OCI-M1 (cell line): Measurements from ENCODE around the gene KCNE1.
A peak's percentile ranks its signal among the peaks of the same experiment; 100 is the strongest.
"Not testable (repeated sequence)": the region's sequence is repeated elsewhere in the genome, so short reads cannot be mapped to it uniquely, and the experiment has no call there.

ENCODE experiments used
- DNase-seq: peaks from one replicate; lab custom pipeline; 2025; lab: John Stamatoyannopoulos, UW

The KCNE1 gene

DNA sequence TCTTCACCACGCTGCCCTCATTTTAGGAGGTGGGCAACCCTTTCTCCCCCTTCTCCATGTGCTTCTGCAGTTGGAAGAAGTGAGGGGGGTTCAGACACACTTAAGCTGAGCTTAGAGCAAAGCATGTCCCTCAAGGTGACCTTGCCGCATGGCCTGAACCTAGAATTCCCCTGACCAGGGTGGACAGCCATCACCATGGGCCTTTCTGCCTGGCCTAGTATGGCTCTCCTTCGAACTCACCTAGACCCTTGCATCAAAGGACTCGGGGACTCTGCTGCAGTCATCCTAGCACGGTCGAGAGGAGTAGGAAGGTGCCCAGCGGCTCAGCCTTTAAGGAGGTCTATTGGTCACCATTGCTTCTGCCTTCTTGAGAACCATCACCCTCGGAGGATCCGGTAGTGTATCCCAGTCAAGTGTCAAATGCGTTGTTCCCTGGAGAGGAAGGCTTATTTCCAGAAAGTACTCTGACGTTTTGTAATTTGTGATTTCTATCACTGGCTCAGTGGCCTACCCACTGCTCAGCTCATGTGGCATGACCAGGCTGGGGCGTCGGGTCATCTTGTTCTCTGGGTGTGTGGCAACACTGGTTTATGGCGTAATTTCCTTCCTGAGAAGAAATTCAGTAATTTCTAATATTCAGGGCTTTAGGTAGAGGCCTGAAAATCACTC is at the start of gene KCNE1:
Gene KCNE1 (minus strand): TSS at position 424 of the 669 bp plus-strand sequence. CDS start 62,576 bp downstream, outside the sequence.
- DNase-seq, result no peak

GRCh38 chr21:34561806-34562205 is 49.8 kb upstream of the KCNE1 start:
- no peak for DNase-seq

- DNase-seq, result no peak
Observed at GRCh38 chr21:34560609-34561008, 48.6 kb upstream of the KCNE1 start.

GRCh38 chr21:34560021-34560420 is 48.0 kb upstream of the KCNE1 start:
- no peak for DNase-seq

DNA sequence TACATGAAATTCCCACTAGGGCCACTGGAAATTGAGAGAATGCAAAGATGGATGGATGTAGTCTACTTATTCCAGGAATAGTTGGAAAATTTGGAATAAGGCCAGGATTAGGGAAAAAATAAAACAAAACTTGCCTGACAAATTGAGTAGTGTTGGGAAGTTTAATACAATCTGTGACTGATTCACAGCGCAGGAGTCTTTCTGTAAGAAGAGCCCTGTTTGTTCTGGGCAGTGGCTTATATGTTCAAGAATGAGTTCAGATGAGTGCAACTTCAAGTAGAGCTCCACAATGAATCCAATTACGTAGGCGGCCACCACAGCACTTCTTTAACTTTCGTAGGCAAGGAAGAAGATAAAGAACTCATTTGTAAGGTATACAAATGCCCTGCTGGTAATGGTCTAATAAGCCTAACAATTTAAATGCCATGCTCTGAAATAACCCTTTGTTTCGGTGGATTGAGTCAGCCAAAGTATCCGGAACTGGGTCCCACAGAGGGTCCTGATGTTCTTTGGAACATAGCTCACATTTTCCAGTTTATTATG is 47.1 kb upstream of the KCNE1 start:
- DNase-seq, result no peak

DNA sequence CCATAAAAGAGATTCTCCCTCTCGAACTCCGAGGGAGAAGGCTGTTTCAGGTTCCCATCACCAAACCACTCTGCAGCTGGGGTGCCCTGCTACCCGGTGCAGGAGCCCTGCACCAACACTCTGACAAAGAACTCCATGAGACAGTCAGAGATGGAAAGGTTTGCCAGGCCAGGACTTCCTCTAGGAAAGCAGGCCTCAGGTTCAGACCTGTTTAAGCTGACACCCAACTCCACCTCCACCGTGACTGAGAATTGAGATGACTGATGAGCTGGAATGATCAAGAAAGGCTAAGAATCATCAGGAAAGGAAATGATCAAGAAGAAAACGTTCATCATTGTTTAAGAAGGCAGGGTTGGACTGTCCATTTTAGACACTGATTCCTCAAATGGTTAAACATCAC is 46.2 kb upstream of the KCNE1 start:
- no peak for DNase-seq

DNA sequence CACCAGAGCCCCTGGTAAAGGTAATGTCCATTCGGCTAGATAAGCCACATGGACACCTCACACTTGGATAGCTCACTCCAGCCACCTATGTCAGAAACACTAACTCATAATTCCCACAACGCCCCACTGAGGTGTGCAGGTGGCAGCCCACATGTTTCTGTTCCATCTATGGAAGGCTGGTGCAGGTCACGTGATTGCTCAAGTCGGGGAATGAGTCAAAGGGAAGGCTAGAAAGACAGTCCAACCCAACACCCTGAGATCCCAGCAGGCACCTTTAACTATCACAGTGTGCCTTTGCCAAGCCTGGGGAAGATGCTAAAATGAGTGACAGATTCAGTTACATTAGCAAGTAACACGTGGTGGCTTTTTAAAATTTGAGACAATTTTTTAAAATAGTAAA is 45.3 kb upstream of the KCNE1 start:
- no peak for DNase-seq

GRCh38 chr21:34554670-34555069 is 42.7 kb upstream of the KCNE1 start:
- DNase-seq, result not testable (repeated sequence)

GRCh38 chr21:34554227-34554626 is 42.2 kb upstream of the KCNE1 start:
- no peak for DNase-seq

DNA sequence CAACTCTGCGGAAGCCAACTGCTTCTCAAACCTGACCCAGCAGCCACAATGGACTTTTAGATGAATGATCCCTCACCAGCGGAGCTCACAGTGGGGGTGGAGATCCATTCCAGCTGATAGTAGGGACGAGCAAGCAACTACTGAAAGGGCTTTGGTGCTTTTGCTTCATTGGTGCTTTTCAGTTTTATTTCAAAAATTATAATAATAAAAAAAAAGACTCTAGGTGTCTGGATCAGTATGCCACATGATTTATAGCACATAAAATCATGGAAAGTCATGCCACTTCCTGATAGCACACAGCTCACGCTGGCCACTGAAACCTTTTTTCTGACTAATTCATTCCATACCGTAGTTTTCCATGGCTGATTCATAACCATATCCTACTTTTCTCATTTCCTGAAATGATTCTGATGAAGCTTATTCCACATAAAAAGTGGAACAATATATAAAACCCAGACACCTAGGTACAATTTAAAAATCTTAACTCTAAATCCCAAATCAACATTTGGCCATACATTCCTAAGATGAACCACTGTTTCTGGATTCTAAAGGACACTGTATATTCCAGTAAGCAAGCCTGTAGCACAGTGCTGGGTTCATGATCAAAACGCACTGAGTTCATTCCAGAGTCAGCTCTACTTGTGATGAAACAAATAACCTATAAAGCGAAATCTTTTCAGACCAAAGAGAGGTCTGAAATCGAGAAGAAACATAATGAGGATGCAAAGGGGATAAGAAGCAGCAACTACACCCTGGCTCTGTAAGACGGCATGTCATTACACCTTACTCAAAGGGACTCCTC is 41.3 kb upstream of the KCNE1 start:
- no peak for DNase-seq

GRCh38 chr21:34552360-34553098 is 40.5 kb upstream of the KCNE1 start:
- no peak for DNase-seq

DNA sequence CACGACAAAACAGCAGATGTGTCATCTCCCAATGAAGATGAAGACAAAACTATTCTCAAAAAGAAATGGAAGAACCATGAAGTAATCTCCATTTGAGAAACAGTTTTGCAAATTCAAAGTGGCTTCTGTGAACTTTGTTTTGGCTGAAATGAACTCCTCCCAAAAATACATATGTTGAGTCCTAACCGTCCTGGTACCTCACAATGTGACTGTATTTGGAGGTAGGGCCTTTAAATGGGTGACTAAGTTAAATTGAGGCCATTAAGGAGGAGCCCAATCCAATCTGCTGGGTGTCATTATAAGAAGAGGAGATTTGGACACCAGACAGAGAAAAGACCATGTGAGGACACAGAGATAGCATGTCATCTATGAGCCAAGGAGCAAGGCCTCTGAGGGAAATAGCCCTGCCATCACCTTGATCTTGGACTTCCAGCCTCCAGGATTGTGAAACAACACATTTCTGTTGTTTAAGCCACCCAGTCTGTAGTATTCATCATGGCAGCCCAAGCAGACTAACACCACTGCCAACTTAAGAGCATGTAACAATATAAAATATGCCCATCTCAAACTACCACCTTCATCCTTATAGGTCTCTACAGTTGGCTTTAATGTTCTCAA is 38.3 kb upstream of the KCNE1 start:
- DNase-seq, result no peak

DNA sequence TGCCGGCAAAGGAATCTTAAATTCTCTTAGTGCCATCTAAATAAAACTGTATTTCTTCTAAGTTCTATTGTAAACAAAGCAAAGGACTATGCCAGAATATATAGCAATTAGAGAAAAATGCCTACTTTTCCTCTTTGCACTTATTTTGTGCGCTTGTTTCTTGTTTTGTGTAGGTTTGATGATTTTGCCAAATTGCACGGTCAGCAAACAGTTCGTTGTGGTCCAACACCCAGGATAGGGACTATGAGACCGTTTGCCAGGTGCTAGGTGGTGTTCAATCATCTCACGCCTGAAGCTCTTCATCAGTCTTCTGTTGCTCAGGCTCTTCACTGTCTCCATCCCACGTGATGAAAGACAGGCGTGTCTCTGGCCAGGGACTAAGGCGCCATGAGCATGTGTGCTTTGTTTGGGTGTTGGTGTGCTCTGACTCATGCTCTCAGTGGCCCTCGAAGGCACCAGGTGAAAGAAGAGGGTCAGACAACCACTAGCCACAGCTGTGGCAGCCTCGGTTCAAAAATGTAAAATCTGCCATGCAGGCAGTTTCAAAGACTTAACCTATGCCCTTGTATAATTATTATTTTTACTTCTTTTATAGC is 36.9 kb upstream of the KCNE1 start:
- DNase-seq, result no peak

GRCh38 chr21:34546542-34546941 is 34.5 kb upstream of the KCNE1 start:
- DNase-seq, result no peak

DNA sequence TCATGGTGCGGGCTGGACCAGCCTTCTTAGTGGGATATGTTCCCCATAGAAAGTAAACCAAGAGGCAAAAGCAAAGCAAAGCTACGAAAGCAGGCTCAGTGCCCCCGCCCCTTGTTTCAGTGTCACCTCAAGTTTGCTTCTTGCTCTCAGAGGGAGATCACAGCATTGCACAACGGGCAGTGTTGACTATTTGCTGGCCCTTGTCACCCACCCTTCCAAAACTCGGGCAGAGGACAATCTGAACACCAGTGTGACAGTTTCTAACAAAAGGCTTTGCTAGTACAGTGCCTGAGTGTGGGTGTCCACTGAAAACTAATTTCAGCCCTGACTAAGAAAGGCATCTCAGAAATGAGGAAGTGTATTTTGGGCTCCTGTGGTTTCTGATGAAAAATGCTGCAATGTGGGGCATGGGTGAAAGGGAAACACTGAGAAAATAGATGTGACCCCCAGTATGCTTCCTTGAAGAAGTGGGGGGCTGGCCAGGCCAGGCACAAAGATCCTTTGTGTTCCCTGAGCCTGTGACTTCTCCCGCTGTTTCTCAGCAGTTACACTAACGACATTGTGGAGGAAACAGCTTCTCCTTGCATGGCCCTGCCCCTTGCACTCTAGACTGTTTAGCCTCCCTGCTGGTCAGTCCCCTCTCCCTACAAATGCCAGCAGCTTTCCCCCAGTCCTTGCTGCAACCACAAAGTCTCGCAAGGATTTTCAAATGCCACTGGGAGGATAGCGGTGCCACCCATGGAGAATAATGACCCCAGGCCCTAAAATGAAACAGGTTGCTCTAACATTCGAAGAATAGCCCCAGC is 33.3 kb upstream of the KCNE1 start:
- DNase-seq, result peak; percentile 96

DNA sequence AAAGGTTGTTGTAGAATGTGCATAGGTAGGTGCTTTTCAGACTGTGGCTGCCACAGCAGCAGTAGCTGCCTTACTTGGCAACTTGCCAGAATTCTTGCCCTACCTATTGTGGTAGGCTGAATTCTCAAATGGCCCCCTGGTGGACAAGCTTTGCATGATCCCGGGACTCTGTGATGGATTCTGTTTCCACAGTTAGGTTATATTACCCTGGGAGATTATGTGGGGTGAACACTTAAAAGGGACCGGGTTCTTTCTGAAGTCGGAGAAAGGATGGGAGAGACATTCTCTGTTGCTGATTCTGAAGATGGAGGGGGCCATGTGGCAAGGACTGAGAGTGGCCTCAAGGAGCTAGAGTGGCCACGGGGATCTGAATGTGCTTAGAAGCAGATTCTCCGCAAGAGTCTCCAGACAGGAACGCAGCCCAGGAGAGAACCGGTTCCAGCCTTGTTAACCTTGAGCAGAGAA is 32.1 kb upstream of the KCNE1 start:
- DNase-seq, result peak; percentile 94

GRCh38 chr21:34543017-34543416 is 31.0 kb upstream of the KCNE1 start:
- DNase-seq, result no peak

GRCh38 chr21:34540206-34540605 is 28.2 kb upstream of the KCNE1 start:
- no peak for DNase-seq

- DNase-seq, result no peak
Observed at GRCh38 chr21:34537838-34538237, 25.8 kb upstream of the KCNE1 start.

- no peak for DNase-seq
Observed at GRCh38 chr21:34536820-34537219, 24.8 kb upstream of the KCNE1 start.

DNA sequence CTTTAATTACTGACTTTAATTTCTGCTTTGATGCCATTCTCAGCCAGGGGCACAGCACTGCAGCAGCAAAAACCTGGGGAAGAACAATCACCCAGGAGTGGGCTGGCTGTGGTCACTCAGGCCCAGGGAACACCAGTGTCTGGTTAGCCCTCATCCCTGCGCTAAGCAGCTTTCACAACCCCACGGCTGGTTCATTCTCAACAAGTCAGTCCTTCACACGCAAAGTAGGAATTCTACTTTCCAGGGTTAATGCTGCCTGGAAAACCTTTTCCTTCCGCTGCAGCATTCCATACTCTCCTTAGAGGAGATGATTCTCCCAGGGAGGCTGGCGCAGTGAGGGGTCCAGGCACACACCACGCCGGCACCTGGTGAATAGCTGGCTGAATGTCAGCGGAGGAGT is 24.3 kb upstream of the KCNE1 start:
- DNase-seq, result no peak
